MM.1S (cell line): ENCODE data around the gene DNAAF5.

Experiments
- DNase-seq: peaks from one replicate; pipeline ENCODE4 v3.0.0-alpha.2; 2015
- H2AFZ ChIP-seq: fragments of 300-600 bp; sonication (generic); 2 replicates; pipeline ENCODE4 v1.6.0; 2016; ENCODE audit warnings: antibody characterized with exemption, low read length
- H3F3A ChIP-seq: fragments of 300-600 bp; sonication (generic); 2 replicates; pipeline ENCODE4 v1.6.1; 2016; ENCODE audit warnings: mild to moderate bottlenecking, antibody characterized with exemption, low read length, moderate library complexity, mixed read lengths; ENCODE audit not compliant: insufficient read depth
- H3K27ac ChIP-seq: fragments of 300-600 bp; sonication (generic); 2 replicates; pipeline ENCODE4 v1.5.1; 2016; ENCODE audit warnings: mild to moderate bottlenecking, low read length
- H3K27me3 ChIP-seq: fragments of 300-600 bp; sonication (generic); replicated peaks from 2 replicates; pipeline ENCODE4 v1.6.0; 2016; ENCODE audit warnings: low read length; ENCODE audit not compliant: insufficient read depth
- H3K36me3 ChIP-seq: fragments of 300-600 bp; sonication (generic); replicated peaks from 2 replicates; pipeline ENCODE4 v1.6.1; 2016; ENCODE audit warnings: mild to moderate bottlenecking, low read length, mixed read lengths; ENCODE audit not compliant: insufficient read depth
- H3K4me1 ChIP-seq: fragments of 300-600 bp; sonication (generic); 2 replicates; pipeline ENCODE4 v1.6.1; 2016; ENCODE audit warnings: low read length, mixed read lengths
- H3K4me2 ChIP-seq: fragments of 300-600 bp; sonication (generic); 2 replicates; pipeline ENCODE4 v1.6.0; 2016; ENCODE audit warnings: low read depth, low read length
- H3K4me3 ChIP-seq: fragments of 300-600 bp; sonication (generic); 2 replicates; pipeline ENCODE4 v1.5.1; 2016; ENCODE audit warnings: low read length, mixed read lengths
- H3K79me2 ChIP-seq: fragments of 300-600 bp; sonication (generic); 2 replicates; pipeline ENCODE4 v1.6.1; 2016; ENCODE audit warnings: mixed run types, low read length, mixed read lengths
- H3K9ac ChIP-seq: fragments of 300-600 bp; sonication (generic); 2 replicates; pipeline ENCODE4 v1.6.1; 2016; ENCODE audit warnings: low read length, mixed read lengths
- H3K9me2 ChIP-seq: fragments of 300-600 bp; sonication (generic); replicated peaks from 2 replicates; pipeline ENCODE4 v1.6.1; 2016; ENCODE audit warnings: mild to moderate bottlenecking, low read length, mixed read lengths; ENCODE audit not compliant: insufficient read depth
- H3K9me3 ChIP-seq: fragments of 300-600 bp; sonication (generic); replicated peaks from 2 replicates; pipeline ENCODE4 v1.6.1; 2016; ENCODE audit warnings: mild to moderate bottlenecking, low read length, mixed read lengths; ENCODE audit not compliant: insufficient read depth
- H4K20me1 ChIP-seq: fragments of 300-600 bp; sonication (generic); 2 replicates; pipeline ENCODE4 v1.6.1; 2016; ENCODE audit warnings: mild to moderate bottlenecking, low read length, moderate library complexity, mixed read lengths; ENCODE audit not compliant: insufficient read depth
- CTCF ChIP-seq: fragments of 300-600 bp; sonication (generic); IDR thresholded peaks from 2 replicates; pipeline ENCODE4 v1.5.1; 2016; ENCODE audit warnings: antibody characterized with exemption, low read length, mixed read lengths
- EZH2 ChIP-seq: fragments of 300-600 bp; sonication (generic); optimal IDR thresholded peaks from 2 replicates; pipeline ENCODE3; 2017; ENCODE audit warnings: low read depth, mild to moderate bottlenecking, antibody characterized with exemption, low read length, mixed read lengths
- EZH2phosphoT487 ChIP-seq: fragments of 300-600 bp; sonication (generic); IDR thresholded peaks from 2 replicates; pipeline ENCODE4 v1.6.1; 2018; ENCODE audit warnings: antibody characterized with exemption, low read length

DNAAF5 gene

GRCh38 chr7:770741-771166 lies 44.3 kb downstream of the DNAAF5 start:
- H3K9ac ChIP-seq, result no peak overlapping the region
- no peak overlapping the region for H3K4me3 ChIP-seq
- no peaks in the 10 kb centered on the region for H3K4me1 ChIP-seq
- H3K27ac ChIP-seq, result no peak overlapping the region
- H3K9me2 ChIP-seq, result no peaks in the 10 kb centered on the region
- H4K20me1 ChIP-seq, result no peaks in the 10 kb centered on the region
- no peaks in the 10 kb centered on the region for H3K27me3 ChIP-seq
- H2AFZ ChIP-seq, result no peak overlapping the region
- H3K9me3 ChIP-seq, result no peaks in the 10 kb centered on the region
- TF ChIP-seq EZH2phosphoT487 (no peak), CTCF (no peak), EZH2 (no peak)
- no peak for DNase-seq
- H3K4me2 ChIP-seq, result no peak overlapping the region
- no peaks in the 10 kb centered on the region for H3K36me3 ChIP-seq
- no peaks in the 10 kb centered on the region for H3F3A ChIP-seq
- no peaks in the 10 kb centered on the region for H3K79me2 ChIP-seq

- H3K27ac ChIP-seq, result no peak overlapping the region
- H3F3A ChIP-seq, result no peaks in the 10 kb centered on the region
- no peak overlapping the region for H3K4me3 ChIP-seq
- no peak for DNase-seq
- no peaks in the 10 kb centered on the region for H3K9me2 ChIP-seq
- no peak overlapping the region for H2AFZ ChIP-seq
- no peaks in the 10 kb centered on the region for H3K27me3 ChIP-seq
- H3K4me1 ChIP-seq, result no peaks in the 10 kb centered on the region
- H3K79me2 ChIP-seq, result no peaks in the 10 kb centered on the region
- H4K20me1 ChIP-seq, result no peaks in the 10 kb centered on the region
- no peak overlapping the region for H3K4me2 ChIP-seq
- no peaks in the 10 kb centered on the region for H3K36me3 ChIP-seq
- H3K9me3 ChIP-seq, result no peaks in the 10 kb centered on the region
- TF ChIP-seq CTCF (no peak), EZH2phosphoT487 (no peak), EZH2 (no peak)
- H3K9ac ChIP-seq, result no peak overlapping the region
These were observed 44.9 kb downstream of the DNAAF5 start for GRCh38 chr7:771234-772004.

GRCh38 chr7:772005-772294 lies 45.5 kb downstream of the DNAAF5 start:
- H3K27me3 ChIP-seq, result no peaks in the 10 kb centered on the region
- H3F3A ChIP-seq, result no peaks in the 10 kb centered on the region
- H2AFZ ChIP-seq, result no peak overlapping the region
- no peak overlapping the region for H3K4me3 ChIP-seq
- H3K36me3 ChIP-seq, result no peaks in the 10 kb centered on the region
- no peak overlapping the region for H3K27ac ChIP-seq
- no peak for DNase-seq
- no peak overlapping the region for H3K4me2 ChIP-seq
- no peaks in the 10 kb centered on the region for H3K79me2 ChIP-seq
- H3K9ac ChIP-seq, result no peak overlapping the region
- H3K9me2 ChIP-seq, result no peaks in the 10 kb centered on the region
- no peaks in the 10 kb centered on the region for H3K4me1 ChIP-seq
- TF ChIP-seq CTCF (no peak), EZH2 (no peak), EZH2phosphoT487 (no peak)
- H4K20me1 ChIP-seq, result no peaks in the 10 kb centered on the region
- no peaks in the 10 kb centered on the region for H3K9me3 ChIP-seq
